Measurements from ENCODE around the gene MON1B.
"Not testable (repeated sequence)": the region's sequence is repeated elsewhere in the genome, so short reads cannot be mapped to it uniquely, and the experiment has no call there.

The MON1B gene

DNA sequence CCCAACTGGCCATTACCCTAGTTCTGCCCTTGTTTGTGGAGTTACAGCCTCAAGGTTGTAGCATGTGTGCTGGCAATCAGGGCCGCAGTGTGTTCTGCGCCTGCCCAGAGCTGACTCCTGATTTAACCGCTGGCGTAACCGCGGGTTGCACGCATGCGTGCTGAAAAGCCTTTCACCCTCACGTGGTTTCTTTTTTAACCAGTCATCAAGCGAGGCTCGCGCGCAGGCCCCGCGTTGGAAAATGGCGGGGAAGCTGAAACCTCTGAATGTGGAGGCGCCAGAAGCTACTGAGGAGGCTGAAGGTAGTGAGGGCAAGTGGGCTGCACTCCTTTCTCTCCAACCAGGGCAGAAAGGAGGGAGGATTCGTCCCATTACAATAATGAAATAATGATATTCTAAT is 8.2 kb downstream of the MON1B start, which contains the start of gene SYCE1L:
Gene SYCE1L (plus strand): TSS at position 198 of the 400 bp plus-strand sequence. CDS start 44 bp downstream, at position 242.
- no peak for DNase-seq

DNA sequence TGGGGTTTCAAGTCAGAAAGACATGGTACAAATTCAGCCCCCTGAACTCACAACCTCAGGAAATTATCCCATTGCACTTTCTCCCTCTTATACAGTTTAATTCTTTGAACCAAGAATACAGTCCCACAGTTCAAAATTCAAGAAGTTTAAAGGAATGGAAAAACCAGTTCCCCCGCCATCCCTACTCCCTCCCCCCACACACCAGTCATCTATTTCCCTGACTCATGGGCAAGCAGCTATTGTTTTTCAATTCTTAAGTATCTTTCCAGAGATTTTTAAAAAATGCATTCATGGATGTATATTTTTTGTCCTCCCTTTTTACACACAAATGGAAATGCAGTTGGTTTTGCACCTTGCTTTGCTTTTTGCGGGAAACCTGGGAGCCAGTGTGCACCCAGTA is 15.5 kb downstream of the MON1B start:
- no peak for DNase-seq

DNA sequence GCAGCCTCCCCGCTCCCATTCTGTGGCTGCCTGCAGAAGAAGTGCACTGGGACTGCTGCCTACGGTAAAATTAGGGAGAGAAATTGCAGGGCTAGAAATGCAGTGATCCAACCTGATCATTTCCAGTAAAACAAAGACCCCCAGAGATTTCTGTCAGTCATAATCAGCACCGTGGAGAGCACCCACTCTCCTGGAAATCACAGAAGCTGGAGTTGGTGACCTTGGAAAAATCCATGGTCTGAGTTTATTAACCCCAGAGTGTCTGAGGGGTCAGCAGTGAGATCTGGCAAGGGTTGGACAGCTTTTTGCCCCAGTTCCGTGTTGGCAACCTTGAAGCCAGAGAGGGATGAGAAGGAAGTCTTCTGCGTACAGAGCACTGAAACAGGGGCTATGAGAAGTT is 16.0 kb downstream of the MON1B start:
- DNase-seq: no peak

DNA sequence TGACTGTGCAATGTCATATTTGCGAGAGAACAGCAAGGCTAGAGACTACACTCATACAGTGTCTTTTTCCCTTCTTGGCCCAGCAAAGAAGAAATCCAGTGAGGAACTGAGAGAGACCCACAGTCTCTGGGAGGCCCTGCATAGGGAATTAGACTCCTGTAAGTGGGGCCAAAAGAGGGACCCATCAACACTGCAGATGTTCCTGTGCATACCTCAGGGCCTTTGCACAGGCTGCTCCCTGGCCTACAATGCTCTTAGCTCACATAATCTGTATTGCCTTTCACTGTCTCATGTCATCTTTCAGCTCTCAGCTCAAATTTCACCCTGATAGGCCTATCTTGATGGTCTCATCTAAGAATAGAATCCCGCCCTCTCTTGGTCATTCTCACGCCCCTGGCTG is 17.4 kb downstream of the MON1B start:
- DNase-seq: no peak

DNA sequence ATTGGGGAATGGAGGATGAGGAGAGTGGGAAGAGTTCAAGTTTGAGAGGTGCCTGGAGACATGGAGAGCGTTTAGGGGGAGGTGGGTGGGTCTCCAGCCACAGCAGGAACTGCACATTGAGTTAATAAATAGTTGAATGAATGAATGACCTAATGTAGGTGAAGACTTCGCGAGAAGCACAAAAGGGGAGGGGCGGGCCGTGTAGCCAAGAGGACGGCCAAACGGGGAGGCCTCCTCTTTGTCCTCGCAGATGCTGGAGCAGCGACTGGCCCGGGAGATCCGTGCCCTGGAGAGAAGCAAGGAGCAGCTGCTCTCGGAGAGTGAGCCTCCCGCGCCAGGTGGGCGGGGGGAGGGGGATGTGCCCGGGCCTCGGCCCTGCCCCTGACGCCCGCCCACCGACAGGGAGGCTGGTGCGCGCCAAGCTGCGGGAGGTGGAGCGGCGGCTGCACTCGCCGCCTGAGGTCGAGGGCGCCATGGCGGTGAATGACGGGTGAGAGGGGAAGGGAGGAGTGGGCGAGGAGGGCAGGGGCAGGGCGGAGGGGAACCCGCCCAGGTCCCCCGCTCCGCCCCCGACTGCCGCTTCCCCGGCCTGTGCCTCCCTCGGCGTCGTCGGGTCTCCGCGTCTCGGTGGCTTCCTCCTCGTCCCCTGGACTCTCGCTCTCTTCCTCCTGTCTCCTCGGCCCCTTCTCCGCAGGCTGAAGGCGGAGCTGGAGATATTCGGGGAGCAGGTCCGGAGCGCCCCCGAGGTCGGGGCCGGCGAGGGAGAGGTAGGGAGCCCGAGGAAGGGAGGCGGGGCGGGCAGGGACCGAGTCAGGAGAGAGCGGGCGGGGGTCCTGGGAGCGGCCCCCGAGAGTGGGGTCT is 21.1 kb downstream of the MON1B start:
- DNase-seq: peak; percentile 72

DNA sequence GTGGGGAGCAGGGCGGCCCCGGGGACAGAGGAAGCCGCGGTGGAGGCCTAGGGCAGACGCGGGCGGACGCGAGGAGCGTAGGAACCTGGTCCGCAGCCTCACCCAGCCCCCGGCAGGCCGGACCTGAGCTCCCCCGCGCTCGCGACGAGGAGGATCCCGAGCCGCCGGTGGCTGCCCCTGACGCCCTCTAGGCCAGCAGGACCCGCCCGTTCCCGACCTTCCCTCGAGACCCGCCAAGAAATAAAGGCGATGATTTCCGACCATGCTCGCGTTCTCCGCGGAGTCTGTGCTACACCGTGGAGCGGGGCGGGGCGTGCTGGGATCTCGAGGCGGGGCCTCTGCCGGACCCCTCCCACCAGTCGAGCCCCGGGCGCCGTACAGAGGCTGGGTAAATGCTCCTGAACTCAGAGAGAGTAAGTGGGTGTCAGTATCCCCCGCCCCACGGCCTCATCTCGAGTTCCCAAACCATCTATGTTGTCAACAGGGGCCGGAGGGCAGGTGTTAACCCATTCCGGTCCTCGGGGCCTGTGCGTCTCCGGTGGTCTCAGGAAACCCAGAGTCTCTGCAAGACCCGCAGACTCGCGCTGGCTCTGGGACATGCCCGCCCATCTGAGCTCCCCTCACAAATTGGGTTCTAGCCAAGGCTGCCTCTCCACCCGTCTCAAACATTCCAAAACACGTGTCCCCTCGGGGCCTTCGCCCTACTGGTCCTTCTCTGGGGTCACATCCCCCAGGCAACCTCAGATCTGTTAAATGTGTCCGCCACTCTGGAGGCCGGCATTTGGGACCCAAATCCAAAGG is 22.0 kb downstream of the MON1B start:
- peak; percentile 73 for DNase-seq

DNA sequence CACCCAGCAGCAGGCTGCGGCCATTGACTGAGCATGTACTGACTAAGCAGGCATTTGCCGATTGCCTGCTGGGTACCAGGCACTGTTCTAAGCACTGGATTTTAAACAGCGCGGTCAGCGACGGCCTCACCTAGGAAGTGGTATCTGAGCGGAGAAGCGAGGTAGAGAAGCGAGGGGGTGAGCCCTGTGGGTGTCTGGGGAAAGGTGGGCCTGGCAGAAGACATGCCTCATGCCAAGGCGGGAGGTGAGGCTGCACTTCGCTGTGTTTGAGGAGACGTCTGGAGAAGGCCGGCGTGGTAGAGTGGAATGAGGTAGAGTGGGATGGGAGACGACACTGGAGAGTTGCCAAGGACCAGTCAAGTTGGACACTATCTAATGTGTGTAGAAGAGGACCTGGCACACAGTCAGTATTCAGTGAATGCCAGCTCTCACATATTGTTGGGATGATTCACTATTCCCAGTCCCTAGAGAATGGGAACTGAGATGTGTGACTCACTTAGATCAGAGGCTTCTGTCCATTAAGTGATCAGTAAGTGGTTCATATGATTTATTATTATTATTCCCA is 22.6 kb downstream of the MON1B start:
- DNase-seq: no peak

DNA sequence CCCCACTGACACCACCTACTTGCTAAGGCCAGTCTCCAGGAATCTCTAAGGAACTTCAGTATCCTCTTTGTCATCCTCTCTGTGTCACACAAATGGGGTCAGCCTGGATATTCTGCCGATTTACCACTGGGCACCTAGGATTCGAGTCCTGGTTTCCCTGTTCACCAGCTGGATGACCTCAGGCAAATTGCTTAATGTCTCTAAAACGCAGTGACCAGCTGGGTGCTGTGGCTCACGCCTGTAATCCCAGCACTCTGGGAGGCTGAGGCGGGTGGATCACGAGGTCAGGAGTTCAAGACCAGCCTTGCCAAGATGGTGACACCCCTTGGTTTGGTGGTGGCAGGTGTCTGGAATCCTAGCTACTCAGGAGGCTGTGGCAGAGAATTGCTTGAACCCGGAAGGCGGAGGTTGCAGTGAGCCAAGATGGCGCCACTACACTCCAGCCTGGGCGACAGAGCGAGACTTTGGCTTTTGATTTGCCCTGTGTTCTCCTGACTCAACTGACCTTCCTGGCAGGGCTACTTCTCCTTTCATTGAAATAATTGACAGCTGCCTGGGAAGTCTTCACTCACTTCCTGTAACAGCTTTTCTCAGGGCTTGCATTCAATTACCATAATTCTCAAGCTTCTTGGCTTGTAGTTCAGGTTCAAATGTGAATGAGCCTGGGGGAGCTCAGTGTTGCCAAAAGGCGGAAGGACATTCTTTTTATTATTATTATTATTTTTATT is 23.6 kb downstream of the MON1B start:
- DNase-seq: no peak

DNA sequence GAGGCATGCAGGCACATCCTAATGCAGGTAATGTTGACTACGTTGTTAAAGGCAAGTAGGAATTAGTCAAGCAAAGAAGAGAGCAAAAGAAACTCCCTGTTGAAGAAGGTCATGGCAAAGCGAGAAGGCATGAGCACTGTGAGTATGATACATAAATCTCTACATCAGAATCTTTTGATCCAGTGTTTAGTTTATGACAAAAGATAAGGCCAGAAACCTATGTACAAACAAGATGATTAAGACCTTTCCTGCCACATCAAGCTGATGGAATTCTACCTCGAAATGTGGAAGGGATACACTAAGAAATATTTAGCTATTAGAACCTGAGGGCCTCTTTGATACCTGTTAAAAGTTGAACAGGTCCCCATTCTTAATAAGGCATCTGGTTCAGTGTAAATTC is 28.4 kb downstream of the MON1B start:
- DNase-seq: no peak

DNA sequence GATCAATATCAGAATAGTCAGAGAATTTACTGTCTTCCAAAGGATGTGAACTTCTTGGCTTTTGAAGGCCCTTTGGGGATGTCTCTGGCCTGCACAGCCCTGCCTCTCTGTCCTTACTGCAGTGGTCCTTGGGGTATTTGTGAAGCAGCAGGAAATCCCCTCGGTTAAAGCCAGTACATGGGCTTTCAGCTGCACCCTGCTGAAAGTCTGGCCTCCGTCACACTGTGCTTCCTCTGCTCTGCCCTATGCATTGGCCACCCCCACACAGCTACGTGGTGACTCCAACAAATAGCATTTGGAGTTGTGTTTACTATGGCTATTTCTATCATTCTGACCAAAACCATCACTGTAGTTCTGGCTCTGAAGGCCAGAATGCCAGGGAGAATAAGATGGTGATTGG is 29.4 kb downstream of the MON1B start:
- no peak for DNase-seq

DNA sequence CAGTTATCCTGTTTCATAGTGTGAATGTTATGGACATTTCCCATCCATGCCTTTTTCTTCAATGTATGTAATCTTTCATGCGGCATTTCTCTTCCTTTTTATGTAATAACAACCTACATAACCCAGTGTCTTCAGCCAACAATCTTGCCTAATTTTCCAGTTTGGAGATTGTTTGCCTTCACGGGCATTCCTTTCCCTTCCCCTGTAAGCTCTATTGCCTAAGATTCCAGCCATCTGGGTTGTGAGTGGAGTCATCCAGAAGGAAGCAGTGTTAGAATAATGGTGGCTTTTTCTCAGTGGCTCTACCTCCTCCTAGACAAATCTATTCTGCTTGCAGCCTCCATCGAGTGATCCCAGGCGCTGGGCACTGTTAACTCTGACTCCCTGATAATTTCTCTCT is 30.5 kb downstream of the MON1B start:
- DNase-seq: no peak

DNA sequence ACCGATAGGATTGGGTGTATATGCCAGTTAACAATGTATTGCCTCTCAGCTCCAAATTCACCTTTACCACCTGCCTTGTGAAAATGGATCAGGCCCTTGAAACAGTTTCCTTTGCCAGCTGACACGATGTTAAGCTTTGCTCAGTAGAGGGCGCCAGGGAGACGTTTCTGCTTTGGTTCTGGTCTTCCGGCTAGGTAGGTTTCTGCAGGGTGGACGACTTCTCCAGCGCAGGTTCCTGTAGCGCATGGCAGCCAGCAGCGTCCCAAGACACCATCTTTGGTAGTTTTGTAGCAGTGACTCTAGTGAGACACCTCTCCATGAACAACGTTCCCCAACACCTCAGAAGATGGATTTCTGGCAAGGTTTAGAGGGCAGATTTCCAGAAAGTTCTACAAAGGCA is 32.2 kb downstream of the MON1B start:
- peak; percentile 47 for DNase-seq

DNA sequence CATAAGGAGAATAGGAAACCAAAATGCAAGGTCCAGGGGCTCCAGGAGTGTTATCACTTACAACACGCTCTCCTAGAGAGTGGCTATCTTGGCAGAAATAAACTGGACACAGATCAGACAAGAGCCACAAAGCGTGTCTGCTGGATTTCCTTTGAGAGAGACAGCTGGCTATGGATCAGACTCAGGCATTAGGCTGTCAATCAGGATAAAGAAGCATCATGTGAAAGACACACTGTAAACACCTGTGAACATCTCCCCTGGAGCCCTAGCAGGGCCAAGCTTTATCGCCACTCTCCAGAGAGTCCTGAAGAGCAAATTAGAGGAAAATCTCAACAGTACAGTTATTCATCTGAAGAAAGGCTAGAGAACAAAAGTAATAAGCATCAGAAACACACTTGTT is 34.2 kb downstream of the MON1B start:
- DNase-seq: no peak

DNA sequence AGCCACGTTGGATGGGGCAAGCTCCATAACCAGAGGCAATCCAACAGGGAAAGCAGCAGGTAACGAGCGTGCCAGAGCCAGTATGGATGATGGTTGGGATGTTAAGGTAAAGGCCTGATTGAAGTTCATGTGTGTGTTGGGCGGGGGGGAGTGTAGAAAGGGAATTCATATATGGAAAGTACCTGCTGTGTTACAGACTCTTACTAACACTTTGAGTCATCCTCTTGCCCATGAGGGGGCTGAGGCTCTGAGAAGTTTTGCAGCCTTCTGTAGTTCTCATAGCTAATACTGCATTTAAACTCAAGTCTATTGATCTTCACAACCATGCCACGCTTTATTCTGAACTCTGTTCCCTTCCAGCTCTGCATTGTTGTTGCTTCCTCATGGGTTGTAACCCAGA is 36.8 kb downstream of the MON1B start:
- DNase-seq: no peak

DNA sequence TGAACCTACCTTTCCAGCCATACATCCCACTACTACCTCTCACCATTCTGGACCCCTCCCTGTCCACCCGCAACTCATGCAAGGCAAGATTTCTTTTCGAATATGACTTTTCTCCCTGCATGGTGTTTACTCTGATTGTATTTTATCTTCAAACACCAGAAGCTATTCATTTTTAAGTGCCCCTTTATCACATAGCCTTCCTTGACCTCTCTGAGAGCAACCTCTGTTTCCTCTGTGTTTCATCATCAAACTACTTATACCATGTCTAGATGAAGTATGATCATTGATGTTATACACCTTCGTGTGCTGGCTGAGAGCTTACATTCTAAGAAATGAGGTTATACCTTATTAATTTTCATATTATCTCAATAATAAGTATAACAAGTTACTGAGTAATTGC is 40.1 kb downstream of the MON1B start:
- DNase-seq: no peak

DNA sequence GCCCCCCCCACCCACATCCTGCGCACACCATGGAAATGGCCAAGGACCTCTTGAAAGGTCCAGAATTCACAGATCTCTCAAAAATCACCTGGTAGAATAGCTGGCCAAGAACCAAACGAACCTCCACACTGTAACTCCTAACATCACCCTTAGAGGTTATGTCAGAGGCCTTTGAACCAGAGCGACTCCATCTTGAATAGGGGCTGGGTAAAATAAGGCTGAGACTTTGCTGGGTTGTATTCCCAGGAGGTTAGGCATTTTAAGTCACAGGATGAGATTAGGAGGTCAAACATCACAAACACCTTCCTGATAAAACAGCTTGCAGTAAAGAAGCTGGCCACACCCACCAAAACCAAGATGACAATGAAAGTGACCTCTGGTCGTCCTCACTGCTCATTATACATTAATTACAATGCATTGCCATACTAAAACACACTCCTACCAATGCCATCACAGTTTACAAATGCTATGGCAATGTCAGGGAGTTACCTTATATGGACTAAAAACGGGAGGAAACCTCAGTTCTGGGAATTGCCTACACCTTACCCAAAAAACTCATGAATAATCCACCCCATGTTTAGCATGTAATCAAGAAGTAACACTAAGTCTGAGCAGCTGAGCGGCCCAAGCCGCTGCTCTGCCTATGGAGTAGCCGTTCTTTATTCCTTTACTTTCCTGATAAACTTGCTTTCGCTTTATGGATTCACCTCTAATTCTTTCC is 43.0 kb downstream of the MON1B start:
- DNase-seq: no peak

DNA sequence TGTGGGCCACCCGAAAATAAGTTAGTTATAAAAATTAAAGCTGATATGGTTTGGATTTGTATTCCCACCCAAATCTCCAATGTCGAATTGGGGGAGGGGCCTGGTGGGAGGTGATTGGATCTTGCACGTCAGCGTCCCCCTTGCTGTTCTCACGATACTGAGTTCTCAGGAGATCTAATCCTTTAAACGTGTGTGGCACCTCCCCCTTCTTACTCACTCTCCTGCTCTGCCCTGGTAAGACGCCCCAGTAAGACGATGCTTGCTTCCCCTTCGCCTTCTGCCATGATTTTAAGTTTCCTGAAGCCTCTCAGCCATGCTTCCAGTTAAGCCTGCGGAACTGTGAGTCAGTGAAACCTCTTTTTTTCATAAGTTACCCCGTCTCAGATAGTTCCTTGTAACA is 43.6 kb downstream of the MON1B start:
- DNase-seq: no peak

DNA sequence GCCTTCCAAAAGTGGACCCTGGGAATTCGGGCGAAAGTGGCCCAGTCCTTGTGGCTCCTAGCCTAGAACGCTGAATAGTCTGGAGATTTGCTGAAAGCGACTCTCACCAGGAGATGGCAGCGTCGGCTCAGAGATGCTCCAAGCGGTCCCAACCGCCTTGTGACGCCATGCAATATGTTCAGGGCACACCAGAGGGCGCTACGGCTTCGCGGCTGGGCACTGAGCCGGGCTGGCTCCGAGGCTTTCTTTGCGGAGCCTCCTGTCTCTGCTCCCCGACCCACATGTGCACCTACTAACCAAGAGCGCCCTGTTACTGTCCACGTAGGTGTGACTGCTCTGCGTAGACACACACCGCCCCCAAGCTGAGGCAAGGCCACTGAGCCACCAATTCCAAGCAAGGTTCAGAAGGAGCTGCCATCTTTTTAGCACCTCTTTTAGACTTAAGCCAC is 45.1 kb downstream of the MON1B start:
- peak; percentile 92 for DNase-seq

DNA sequence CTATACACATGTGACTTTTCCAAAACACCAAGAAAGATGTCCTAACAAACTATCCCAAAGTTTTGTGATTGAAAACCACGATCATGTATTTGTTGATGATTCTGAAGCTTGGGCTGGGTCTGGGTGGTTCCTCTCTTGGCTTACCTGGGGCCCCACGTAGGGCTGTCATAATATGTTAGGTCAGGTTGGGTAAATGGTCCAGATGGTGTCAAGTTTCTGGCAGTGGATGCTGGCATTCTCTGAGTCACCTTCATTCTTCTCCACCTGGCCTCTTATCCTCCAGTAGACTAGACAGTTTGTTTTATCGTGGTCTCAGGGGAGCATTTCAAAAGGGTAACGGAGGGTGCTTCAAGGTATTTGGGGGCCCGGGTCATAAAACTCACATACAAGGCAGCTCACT is 47.6 kb downstream of the MON1B start:
- DNase-seq: no peak

DNA sequence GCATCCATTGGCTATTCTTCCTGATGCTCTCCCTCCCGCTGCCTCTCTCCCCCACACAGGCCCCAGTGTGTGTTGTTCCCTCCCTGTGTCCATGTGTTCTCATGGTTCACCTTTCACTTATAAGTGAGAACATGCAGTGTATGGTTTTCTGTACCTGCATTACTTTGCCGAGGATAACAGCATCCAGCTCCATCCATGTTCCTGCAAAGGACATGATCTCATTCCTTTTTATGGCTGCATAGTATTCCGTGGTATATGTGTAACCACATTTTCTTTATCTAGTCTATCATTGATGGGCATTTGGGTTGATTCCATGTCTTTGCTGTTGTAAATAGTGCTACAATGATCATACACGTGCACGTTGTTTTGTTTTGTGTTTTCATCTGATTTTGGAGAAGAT is 51.5 kb downstream of the MON1B start:
- DNase-seq: not testable (repeated sequence)

DNA sequence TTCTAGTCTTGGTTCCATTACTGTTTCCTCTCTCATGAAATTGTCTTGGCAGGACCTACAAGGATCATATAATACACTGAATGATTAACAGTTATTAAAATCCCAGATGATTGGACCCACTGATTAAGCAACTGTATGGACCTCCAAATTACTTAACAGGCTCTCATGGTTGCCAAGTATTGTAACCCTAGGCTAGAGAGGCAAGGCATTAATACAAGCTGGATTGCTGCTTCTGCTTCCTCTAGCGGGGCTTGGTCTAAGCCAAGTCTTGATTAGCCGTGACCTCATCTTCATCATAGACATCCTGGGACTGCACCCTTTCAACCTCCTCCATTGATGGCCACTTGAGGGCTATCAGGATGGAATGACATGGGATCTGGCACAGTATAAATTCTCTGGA is 55.2 kb downstream of the MON1B start:
- DNase-seq: no peak

DNA sequence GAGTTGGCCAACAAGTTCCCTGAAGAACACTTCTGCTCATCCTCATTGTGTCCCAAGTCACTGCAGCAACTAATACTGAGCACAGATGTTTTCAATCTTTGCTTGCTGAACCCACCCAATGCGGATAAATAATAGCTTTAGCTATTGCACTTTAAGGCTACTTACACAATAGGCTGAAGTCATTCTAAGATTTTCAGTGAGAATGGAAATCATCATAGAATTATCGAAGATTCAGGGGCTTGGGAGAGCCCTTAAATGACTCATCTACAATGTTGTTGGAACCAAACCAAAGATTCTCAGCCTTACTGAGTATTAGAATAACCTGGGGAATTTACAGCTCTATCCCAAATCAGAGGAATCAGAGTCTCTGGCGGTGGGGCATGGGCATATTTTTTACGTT is 59.4 kb downstream of the MON1B start:
- DNase-seq: no peak
